HepG2 (cell line): Measurements from ENCODE around the gene DPM1. TPM values are rescaled to one million over a fixed set of nuclear protein-coding genes. Genes with fewer than 3 reads are reported as not detected.

Source experiments
- AGO1 ChIP-seq: fragments of 200-400 bp; formaldehyde crosslinking; IDR thresholded peaks from 2 replicates; pipeline ENCODE4 v1.6.1; 2017; ENCODE audit warnings: mild to moderate bottlenecking, low read depth, low read length, moderate library complexity; ENCODE audit not compliant: poor library complexity, severe bottlenecking
- CBFB ChIP-seq: sonication (generic); formaldehyde crosslinking; IDR thresholded peaks from 2 replicates; pipeline ENCODE4 v1.4.0; 2020; ENCODE audit warnings: missing genetic modification reagents
- RFX3 ChIP-seq: IDR thresholded peaks from 2 replicates; pipeline ENCODE4 v1.6.1; 2016; ENCODE audit warnings: missing biosample characterization, missing genetic modification reagents
- SIX1 ChIP-seq: sonication (generic); formaldehyde crosslinking; IDR thresholded peaks from 2 replicates; pipeline ENCODE4 v1.4.0; 2020; ENCODE audit warnings: missing genetic modification reagents, borderline replicate concordance
- YEATS4 ChIP-seq: sonication (generic); formaldehyde crosslinking; IDR thresholded peaks from 2 replicates; pipeline ENCODE4 v1.4.0; 2020; ENCODE audit warnings: missing genetic modification reagents, borderline replicate concordance
- ZBTB43 ChIP-seq: sonication (generic); formaldehyde crosslinking; conservative IDR thresholded peaks from 2 replicates; pipeline ENCODE4 v1.4.0; 2020; ENCODE audit warnings: missing genetic modification reagents
- ZFP62 ChIP-seq: sonication (generic); formaldehyde crosslinking; IDR thresholded peaks from 2 replicates; pipeline ENCODE4 v1.4.0; 2020; ENCODE audit warnings: missing genetic modification reagents
- ZFP82 ChIP-seq: sonication (generic); formaldehyde crosslinking; IDR thresholded peaks from 2 replicates; pipeline ENCODE4 v1.5.1; 2020; ENCODE audit warnings: mild to moderate bottlenecking, missing genetic modification reagents, borderline replicate concordance
- ZFY ChIP-seq: sonication (generic); formaldehyde crosslinking; IDR thresholded peaks from 2 replicates; pipeline ENCODE4 v1.4.0; 2020; ENCODE audit warnings: missing genetic modification reagents
- ZNF232 ChIP-seq: sonication (generic); formaldehyde crosslinking; IDR thresholded peaks from 2 replicates; pipeline ENCODE4 v1.4.0; 2020; ENCODE audit warnings: missing genetic modification reagents, borderline replicate concordance
- ZNF329 ChIP-seq: sonication (generic); formaldehyde crosslinking; IDR thresholded peaks from 2 replicates; pipeline ENCODE4 v1.9.0; 2021; ENCODE audit warnings: low read depth, mild to moderate bottlenecking, missing genetic modification reagents
- ZNF510 ChIP-seq: sonication (generic); formaldehyde crosslinking; IDR thresholded peaks from 2 replicates; pipeline ENCODE4 v1.4.0; 2020; ENCODE audit warnings: low read depth, mild to moderate bottlenecking, missing genetic modification reagents
- ZNF609 ChIP-seq: sonication (generic); formaldehyde crosslinking; IDR thresholded peaks from 2 replicates; pipeline ENCODE4 v1.4.0; 2020; ENCODE audit warnings: mild to moderate bottlenecking, missing genetic modification reagents, borderline replicate concordance
- ZSCAN9 ChIP-seq: IDR thresholded peaks from 2 replicates; pipeline ENCODE4 v1.6.1; 2016; ENCODE audit warnings: borderline replicate concordance
- polyA plus RNA-seq, 8 experiments: library from polyadenylated mRNA; depleted of rRNA in 3 of 8; stranded (reverse) in 7 of 8; unstranded in 1 of 8; fragments of >200 nt; fragmentation: Illumina TruSeq in 4 of 8; extraction: Trizol in 4 of 8; gene quantifications; 2 replicates each; pipeline versions ENCODE4 v1.2.1 to v1.2.3, GENCODE V29; 2011 to 2016; ENCODE audit warnings: low read depth in 4 of 8, missing spikeins in 1 of 8, mixed read lengths in 1 of 8; ENCODE audit not compliant: insufficient read depth in 1 of 8
- total RNA-seq, 5 experiments: library from RNA; depleted of rRNA; stranded (reverse); fragments of >200 nt; fragmentation: Illumina TruSeq; extraction: Trizol; gene quantifications; 2 replicates each; pipeline ENCODE4 v1.2.3, GENCODE V29; 2016; ENCODE audit warnings: low read depth in 1 of 5
- TF ChIP-seq, protein P1 (sequence below): sonication (generic); formaldehyde crosslinking; IDR thresholded peaks from 2 replicates; pipeline ENCODE4 v1.4.0; 2020; ENCODE audit warnings: missing genetic modification reagents
- TF ChIP-seq, protein P2 (sequence below): sonication (generic); formaldehyde crosslinking; IDR thresholded peaks from 2 replicates; pipeline ENCODE4 v1.4.0; 2020; ENCODE audit warnings: mild to moderate bottlenecking, low read depth, missing genetic modification reagents
- TF ChIP-seq, protein P3 (sequence below): sonication (generic); formaldehyde crosslinking; IDR thresholded peaks from 2 replicates; pipeline ENCODE4 v1.8.0; 2022; ENCODE audit warnings: mild to moderate bottlenecking, missing genetic modification reagents, borderline replicate concordance

Gene DPM1
- total and polyA plus RNA-seq, 2 of the 13 experiments (the other 11 are each of a cell fraction or from before 2014, with no cell fraction given) = 83.2 to 161 TPM

DNA sequence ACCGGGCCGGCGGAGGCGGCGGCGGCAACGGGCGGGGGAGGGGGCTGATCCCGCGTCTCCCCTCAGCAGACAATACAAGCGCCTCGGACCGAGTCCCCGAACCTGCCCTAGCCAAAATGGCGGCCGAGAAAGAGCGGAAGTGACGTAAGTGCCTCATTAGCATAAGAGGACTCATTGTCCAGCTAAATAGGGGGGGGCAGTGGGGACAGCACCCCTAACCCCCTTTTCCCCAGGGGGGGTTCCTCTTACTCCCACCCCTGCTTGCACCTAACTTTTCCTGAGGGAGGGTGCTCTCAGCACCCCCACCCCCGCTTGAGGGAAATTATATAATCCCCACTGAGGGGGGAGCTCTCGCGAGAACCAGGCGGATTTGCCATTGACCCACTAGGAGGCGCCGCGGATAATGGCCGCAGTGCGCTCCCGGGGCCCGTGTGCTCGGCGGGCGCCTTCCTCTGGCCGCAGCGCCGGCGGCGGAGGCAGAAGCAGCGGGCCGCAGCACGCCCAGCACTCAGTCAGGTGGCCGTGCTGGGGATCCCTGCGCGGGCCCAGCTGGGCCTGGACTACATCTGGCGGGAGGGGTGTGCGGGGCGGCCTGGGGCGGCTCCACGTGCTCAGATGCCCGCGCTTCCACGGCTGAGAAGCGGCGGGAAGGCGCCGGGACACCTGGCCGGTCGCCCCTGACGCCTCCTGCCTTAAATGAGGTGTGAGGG lies 26.9 kb downstream of the DPM1 start, which contains the start of gene ADNP (continued):
- TF ChIP-seq, protein P1, sequence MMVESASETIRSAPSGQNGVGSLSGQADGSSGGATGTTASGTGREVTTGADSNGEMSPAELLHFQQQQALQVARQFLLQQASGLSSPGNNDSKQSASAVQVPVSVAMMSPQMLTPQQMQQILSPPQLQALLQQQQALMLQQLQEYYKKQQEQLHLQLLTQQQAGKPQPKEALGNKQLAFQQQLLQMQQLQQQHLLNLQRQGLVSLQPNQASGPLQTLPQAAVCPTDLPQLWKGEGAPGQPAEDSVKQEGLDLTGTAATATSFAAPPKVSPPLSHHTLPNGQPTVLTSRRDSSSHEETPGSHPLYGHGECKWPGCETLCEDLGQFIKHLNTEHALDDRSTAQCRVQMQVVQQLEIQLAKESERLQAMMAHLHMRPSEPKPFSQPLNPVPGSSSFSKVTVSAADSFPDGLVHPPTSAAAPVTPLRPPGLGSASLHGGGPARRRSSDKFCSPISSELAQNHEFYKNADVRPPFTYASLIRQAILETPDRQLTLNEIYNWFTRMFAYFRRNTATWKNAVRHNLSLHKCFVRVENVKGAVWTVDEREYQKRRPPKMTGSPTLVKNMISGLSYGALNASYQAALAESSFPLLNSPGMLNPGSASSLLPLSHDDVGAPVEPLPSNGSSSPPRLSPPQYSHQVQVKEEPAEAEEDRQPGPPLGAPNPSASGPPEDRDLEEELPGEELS (CRISPR knock-in tag) = peak; percentile 51; the same call in 1 of the 2 replicates
- TF ChIP-seq YEATS4 (peak; percentile 67), SIX1 (CRISPR knock-in tag) (no peak), ZFP82 (CRISPR knock-in tag) (no peak), ZNF329 (CRISPR knock-in tag) (peak; percentile 11; the same call in 1 of the 2 replicates), ZBTB43 (CRISPR knock-in tag) (peak; percentile 22; the same call in 1 of the 2 replicates), ZSCAN9 (peak; percentile 28; the same call in 1 of the 2 replicates), AGO1 (peak; percentile 63), ZNF609 (CRISPR knock-in tag) (0 out of 2 replicates have a peak, but pooled peaks have one; percentile 42), ZFP62 (CRISPR knock-in tag) (no peak), ZFY (CRISPR knock-in tag) (no peak), RFX3 (CRISPR knock-in tag) (no peak), ZNF232 (0 out of 2 replicates have a peak, but pooled peaks have one; percentile 38), ZNF510 (CRISPR knock-in tag) (no peak), CBFB (no peak)
- TF ChIP-seq, protein P2, sequence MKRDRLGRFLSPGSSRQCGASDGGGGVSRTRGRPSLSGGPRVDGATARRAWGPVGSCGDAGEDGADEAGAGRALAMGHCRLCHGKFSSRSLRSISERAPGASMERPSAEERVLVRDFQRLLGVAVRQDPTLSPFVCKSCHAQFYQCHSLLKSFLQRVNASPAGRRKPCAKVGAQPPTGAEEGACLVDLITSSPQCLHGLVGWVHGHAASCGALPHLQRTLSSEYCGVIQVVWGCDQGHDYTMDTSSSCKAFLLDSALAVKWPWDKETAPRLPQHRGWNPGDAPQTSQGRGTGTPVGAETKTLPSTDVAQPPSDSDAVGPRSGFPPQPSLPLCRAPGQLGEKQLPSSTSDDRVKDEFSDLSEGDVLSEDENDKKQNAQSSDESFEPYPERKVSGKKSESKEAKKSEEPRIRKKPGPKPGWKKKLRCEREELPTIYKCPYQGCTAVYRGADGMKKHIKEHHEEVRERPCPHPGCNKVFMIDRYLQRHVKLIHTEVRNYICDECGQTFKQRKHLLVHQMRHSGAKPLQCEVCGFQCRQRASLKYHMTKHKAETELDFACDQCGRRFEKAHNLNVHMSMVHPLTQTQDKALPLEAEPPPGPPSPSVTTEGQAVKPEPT (CRISPR knock-in tag) = no peak
- TF ChIP-seq, protein P3, sequence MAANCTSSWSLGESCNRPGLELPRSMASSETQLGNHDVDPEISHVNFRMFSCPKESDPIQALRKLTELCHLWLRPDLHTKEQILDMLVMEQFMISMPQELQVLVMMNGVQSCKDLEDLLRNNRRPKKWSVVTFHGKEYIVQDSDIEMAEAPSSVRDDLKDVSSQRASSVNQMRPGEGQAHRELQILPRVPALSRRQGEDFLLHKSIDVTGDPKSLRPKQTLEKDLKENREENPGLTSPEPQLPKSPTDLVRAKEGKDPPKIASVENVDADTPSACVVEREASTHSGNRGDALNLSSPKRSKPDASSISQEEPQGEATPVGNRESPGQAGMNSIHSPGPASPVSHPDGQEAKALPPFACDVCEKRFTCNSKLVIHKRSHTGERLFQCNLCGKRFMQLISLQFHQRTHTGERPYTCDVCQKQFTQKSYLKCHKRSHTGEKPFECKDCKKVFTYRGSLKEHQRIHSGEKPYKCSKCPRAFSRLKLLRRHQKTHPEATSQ (CRISPR knock-in tag) = 0 out of 2 replicates have a peak, but pooled peaks have one; percentile 32
